ENCODE measurements around the gene ABCG1. TPM values are rescaled to one million over a fixed set of nuclear protein-coding genes. Genes with fewer than 3 reads are reported as not detected.

Gene ABCG1
- total and polyA plus RNA-seq, 2 of the 4 experiments (the other 2 are of a cell fraction), result 0.19 to 0.36 TPM

DNA sequence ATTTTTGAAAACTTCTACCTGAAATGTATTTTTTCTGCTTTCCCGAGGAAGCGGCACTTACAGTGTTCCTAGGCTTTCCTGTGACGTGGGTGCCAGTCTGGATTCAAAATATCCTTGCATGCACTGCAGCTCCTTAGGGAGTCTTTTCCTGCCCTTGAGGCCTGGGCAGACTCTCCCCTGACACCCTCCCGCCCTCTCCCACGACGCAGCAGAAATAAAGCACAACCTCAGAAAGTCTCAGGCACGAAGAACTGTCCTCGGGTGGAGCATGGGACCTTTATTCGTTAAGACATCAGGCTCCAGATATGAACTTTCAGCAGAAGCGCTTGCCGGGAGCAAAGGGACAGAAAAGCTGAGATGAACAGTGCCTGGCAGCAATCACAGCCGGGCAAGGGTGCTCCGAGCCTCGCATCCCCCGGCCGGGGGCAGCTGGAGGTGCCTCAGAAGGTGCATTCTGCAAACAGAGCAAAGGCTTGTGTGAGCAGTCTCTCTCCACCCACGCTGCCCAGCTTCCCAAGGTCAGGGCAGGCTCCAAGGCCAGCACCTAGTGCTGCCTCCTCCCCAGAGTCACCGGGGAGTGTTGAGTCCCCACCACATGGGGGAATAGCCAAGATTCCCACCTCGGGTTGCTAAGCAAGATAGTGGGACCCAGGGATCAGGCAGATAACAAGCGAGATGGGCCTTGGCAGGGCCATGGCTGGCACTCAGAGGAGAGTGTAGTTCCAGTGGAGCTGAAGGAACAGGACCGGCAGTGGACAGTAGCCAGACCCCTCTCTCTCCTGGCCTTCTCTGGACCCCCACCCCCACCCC is 93.1 kb downstream of the ABCG1 start:
- Histone ChIP-seq H3K9me3 (ENCODE audit: control insufficient read depth, insufficient read depth, low read length) (no peaks in the 10 kb centered on the region), H2BK120ac (ENCODE audit: low read depth, low read length) (no peak overlapping the region), H3K56ac (ENCODE audit: extremely low read depth, insufficient read depth, low read length) (no peak overlapping the region), H4K8ac (ENCODE audit: low read depth in 2 of 2, low read length in 2 of 2) (no peak overlapping the region), H2BK20ac (ENCODE audit: low read depth, low read length) (no peak overlapping the region), H4K5ac (ENCODE audit: low read depth, low read length) (no peak overlapping the region), H3K4me3 (ENCODE audit: insufficient read depth, low read depth, low read length) (no peak overlapping the region), H3K4me1 (ENCODE audit: control insufficient read depth, insufficient read depth, low read length) (no peaks in the 10 kb centered on the region; the same call in 1 of the 2 replicates), H2AFZ (replicated peaks; ENCODE audit: low read length, poor library complexity) (no peak overlapping the region), H4K91ac (ENCODE audit: insufficient read depth, low read depth, low read length) (no peak overlapping the region), H4K20me1 (ENCODE audit: insufficient read depth, low read length) (no peaks in the 10 kb centered on the region), H3K14ac (replicated peaks; ENCODE audit: low read depth, low read length) (no peak overlapping the region), H3K79me1 (ENCODE audit: low read depth in 1 of 2, low read length in 2 of 2) (no peaks in the 10 kb centered on the region), H2BK15ac (ENCODE audit: low read depth, low read length) (no peak overlapping the region), H3K27ac (ENCODE audit: insufficient read depth, low read length) (no peak overlapping the region), H3K9me1 (ENCODE audit: insufficient read depth, low read length) (no peaks in the 10 kb centered on the region; the same call in 1 of the 2 replicates), H3K9ac (ENCODE audit: low read depth, low read length) (no peak overlapping the region), H3K36me3 (ENCODE audit: control insufficient read depth, insufficient read depth, low read length) (no peaks in the 10 kb centered on the region), H2BK5ac (ENCODE audit: low read depth, low read length, poor library complexity, severe bottlenecking) (no peak overlapping the region), H3K23ac (ENCODE audit: low read depth, low read length) (no peak overlapping the region), H3K4ac (ENCODE audit: low read depth, low read length) (no peak overlapping the region), H3K27me3 (ENCODE audit: control insufficient read depth, insufficient read depth, low read length) (peaks cover 69% of the 10 kb centered on the region; the same call in 1 of the 2 replicates), H2AK9ac (replicated peaks; ENCODE audit: low read depth, low read length, poor library complexity) (no peak overlapping the region), H2AK5ac (ENCODE audit: low read depth, low read length) (no peak overlapping the region), H3K4me2 (ENCODE audit: low read depth, low read length) (no peak overlapping the region), H3K18ac (ENCODE audit: low read depth, low read length) (no peak overlapping the region)
- DNase-seq, result no peak
- intact Hi-C loops (cut with micrococcal nuclease) (no loop called here), dilution Hi-C loops (cut with HindIII; ENCODE audit: low sequenced_read_pairs, unreplicated experiment) (no loop called here), in situ Hi-C loops (cut with MboI; ENCODE audit: low sequenced_read_pairs) (no loop called here)
- POLR2A ChIA-PET (ENCODE audit: unreplicated experiment), result no interaction called here
- no peak for ATAC-seq (ENCODE audit: low read depth)
- BruUV-seq (replicated peaks), result no TSS peak
- CTCF ChIA-PET, result no interaction called here
- TF ChIP-seq, protein P1, sequence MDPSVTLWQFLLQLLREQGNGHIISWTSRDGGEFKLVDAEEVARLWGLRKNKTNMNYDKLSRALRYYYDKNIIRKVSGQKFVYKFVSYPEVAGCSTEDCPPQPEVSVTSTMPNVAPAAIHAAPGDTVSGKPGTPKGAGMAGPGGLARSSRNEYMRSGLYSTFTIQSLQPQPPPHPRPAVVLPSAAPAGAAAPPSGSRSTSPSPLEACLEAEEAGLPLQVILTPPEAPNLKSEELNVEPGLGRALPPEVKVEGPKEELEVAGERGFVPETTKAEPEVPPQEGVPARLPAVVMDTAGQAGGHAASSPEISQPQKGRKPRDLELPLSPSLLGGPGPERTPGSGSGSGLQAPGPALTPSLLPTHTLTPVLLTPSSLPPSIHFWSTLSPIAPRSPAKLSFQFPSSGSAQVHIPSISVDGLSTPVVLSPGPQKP (IDR thresholded peaks at IDR 0.05; ENCODE audit: borderline replicate concordance, low read depth, low read length), result no peak
- no peak for TF ChIP-seq CEBPB (IDR thresholded peaks at IDR 0.05; ENCODE audit: low read depth, low read length)
- no peak for TF ChIP-seq MAZ (IDR thresholded peaks at IDR 0.05; ENCODE audit: borderline replicate concordance, low read depth, low read length)
- TF ChIP-seq, protein P2, sequence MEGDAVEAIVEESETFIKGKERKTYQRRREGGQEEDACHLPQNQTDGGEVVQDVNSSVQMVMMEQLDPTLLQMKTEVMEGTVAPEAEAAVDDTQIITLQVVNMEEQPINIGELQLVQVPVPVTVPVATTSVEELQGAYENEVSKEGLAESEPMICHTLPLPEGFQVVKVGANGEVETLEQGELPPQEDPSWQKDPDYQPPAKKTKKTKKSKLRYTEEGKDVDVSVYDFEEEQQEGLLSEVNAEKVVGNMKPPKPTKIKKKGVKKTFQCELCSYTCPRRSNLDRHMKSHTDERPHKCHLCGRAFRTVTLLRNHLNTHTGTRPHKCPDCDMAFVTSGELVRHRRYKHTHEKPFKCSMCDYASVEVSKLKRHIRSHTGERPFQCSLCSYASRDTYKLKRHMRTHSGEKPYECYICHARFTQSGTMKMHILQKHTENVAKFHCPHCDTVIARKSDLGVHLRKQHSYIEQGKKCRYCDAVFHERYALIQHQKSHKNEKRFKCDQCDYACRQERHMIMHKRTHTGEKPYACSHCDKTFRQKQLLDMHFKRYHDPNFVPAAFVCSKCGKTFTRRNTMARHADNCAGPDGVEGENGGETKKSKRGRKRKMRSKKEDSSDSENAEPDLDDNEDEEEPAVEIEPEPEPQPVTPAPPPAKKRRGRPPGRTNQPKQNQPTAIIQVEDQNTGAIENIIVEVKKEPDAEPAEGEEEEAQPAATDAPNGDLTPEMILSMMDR (conservative IDR thresholded peaks at IDR 0.05; ENCODE audit: low read depth, low read length), result no peak
- no peak for TF ChIP-seq BHLHE40 (IDR thresholded peaks at IDR 0.05; ENCODE audit: low read depth, low read length)
- no peak for TF ChIP-seq MAFK (IDR thresholded peaks at IDR 0.05; ENCODE audit: low read depth, low read length)
- TF ChIP-seq RFX5 (IDR thresholded peaks at IDR 0.05; ENCODE audit: low read depth, low read length), result no peak
- WGBS, 2 experiments (ENCODE audit: extremely low coverage in 2 of 2, insufficient read length in 1 of 2), result 79% methylated on average over 11 of the region's 21 CpGs; no CpG with 5 or more reads in 1 of the 2 experiments
